Activated CD8-positive, alpha-beta T cell treated with anti-CD3 and anti-CD28 coated beads for 36 hours (primary cell): ENCODE measurements around the gene FAM47E. TPM values are rescaled to one million over a fixed set of nuclear protein-coding genes. Genes with fewer than 3 reads are reported as not detected.

ENCODE experiments used
- ATAC-seq: fragments of 200-7000 bp; cut with Tn5 transposase; one replicate; pipeline ENCODE4 v1.10.0; 2021; ENCODE audit warnings: mild to moderate bottlenecking, moderate library complexity
- CTCF ChIA-PET: fragments of 350-600 bp; sonication (Branson Sonifier 250); formaldehyde crosslinking; loops from one replicate; lab custom pipeline; 2021; ENCODE audit warnings: antibody characterized with exemption; lab: Charles Lee
- POLR2A ChIA-PET: fragments of 350-600 bp; sonication (Branson Sonifier 250); formaldehyde crosslinking; loops from one replicate; lab custom pipeline; 2021; ENCODE audit warnings: antibody characterized with exemption; lab: Charles Lee
- DNase-seq: peaks from one replicate; pipeline ENCODE4 v3.0.0-alpha.2; 2020
- H3K27ac Mint-ChIP-seq: one replicate; pipeline ENCODE4 v1.8.0; 2021; ENCODE audit warnings: mild to moderate bottlenecking, mixed read lengths
- H3K27me3 Mint-ChIP-seq: one replicate; pipeline ENCODE4 v1.8.0; 2021; ENCODE audit warnings: mixed read lengths
- H3K36me3 Mint-ChIP-seq: one replicate; pipeline ENCODE4 v1.8.0; 2021; ENCODE audit warnings: low read depth, mixed read lengths
- H3K4me1 Mint-ChIP-seq: one replicate; pipeline ENCODE4 v1.8.0; 2021; ENCODE audit warnings: low read depth, mixed read lengths
- H3K4me3 Mint-ChIP-seq: one replicate; pipeline ENCODE4 v1.8.0; 2021; ENCODE audit warnings: mild to moderate bottlenecking, moderate library complexity, mixed read lengths
- H3K9me3 Mint-ChIP-seq: one replicate; pipeline ENCODE4 v1.8.0; 2021; ENCODE audit warnings: mixed read lengths
- CTCF ChIP-seq: fragments of 200-600 bp; IDR thresholded peaks from one replicate; pipeline ENCODE4 v1.8.0; 2022; ENCODE audit warnings: antibody characterized with exemption, mild to moderate bottlenecking
- intact Hi-C: fragments of 100-400 bp; cut with micrococcal nuclease; formaldehyde crosslinking; loops from one replicate; pipeline ENCODE4 v1.10.0; 2022
- total RNA-seq, 2 experiments: library from RNA; stranded (reverse); gene quantifications; one replicate each; pipeline ENCODE4 v1.2.3, GENCODE V29; 2021

Gene FAM47E
- total RNA-seq, 2 experiments from 2014 or later: not detected

GRCh38 chr4:76301068-76301774 is 49.7 kb downstream of the FAM47E start:
- ChIA-PET CTCF (interaction anchor here (1.3 to 2.3 kb wide), 4 partner anchors 10 to 121 kb away, joined by 3 to 14 read pairs (median 8); no protein-coding TSS in a partner anchor), POLR2A (interaction anchor here (0.6 kb wide), 1 partner anchor 637 kb away, joined by 5 read pairs; no protein-coding TSS in a partner anchor)
- peaks cover 11% of the 10 kb centered on the region for H3K9me3 Mint-ChIP-seq
- TF ChIP-seq CTCF: no peak
- peak; percentile 60 for DNase-seq
- H3K27ac Mint-ChIP-seq: no peak overlapping the region
- intact Hi-C loops: no loop called here
- peaks cover 12% of the 10 kb centered on the region for H3K27me3 Mint-ChIP-seq
- peaks cover 1% of the 10 kb centered on the region for H3K36me3 Mint-ChIP-seq
- H3K4me3 Mint-ChIP-seq: no peak overlapping the region
- peak; percentile 82 for ATAC-seq
- peaks cover 36% of the 10 kb centered on the region for H3K4me1 Mint-ChIP-seq

- no peak for TF ChIP-seq CTCF
- Mint-ChIP-seq H3K4me1 (peaks cover 36% of the 10 kb centered on the region), H3K9me3 (peaks cover 11% of the 10 kb centered on the region), H3K4me3 (no peak overlapping the region), H3K36me3 (peaks cover 1% of the 10 kb centered on the region), H3K27ac (no peak overlapping the region), H3K27me3 (peaks cover 12% of the 10 kb centered on the region)
- intact Hi-C loops: no loop called here
- CTCF ChIA-PET: interaction anchor here (1.3 to 2.3 kb wide), 4 partner anchors 11 to 122 kb away, joined by 3 to 14 read pairs (median 8); no protein-coding TSS in a partner anchor
- DNase-seq (no peak), ATAC-seq (no peak)
- POLR2A ChIA-PET: no interaction called here
These were observed 50.2 kb downstream of the FAM47E start for GRCh38 chr4:76301775-76302162.

GRCh38 chr4:76302826-76303438 is 51.4 kb downstream of the FAM47E start:
- Mint-ChIP-seq H3K4me1 (peaks cover 36% of the 10 kb centered on the region), H3K4me3 (no peak overlapping the region)
- no peak for TF ChIP-seq CTCF

GRCh38 chr4:76305033-76305687 is 53.6 kb downstream of the FAM47E start:
- no peaks in the 10 kb centered on the region for H3K9me3 Mint-ChIP-seq
- POLR2A ChIA-PET: interaction anchor here (0.7 kb wide), 1 partner anchor 9 kb away, joined by 3 read pairs; no protein-coding TSS in a partner anchor
- ATAC-seq (peak; percentile 50), DNase-seq (peak; percentile 53)
- CTCF ChIA-PET: interaction anchor here (0.7 to 4.4 kb wide), 3 partner anchors 8 to 125 kb away, joined by 4 to 27 read pairs (median 5); no protein-coding TSS in a partner anchor
- peak overlapping the region; percentile 26 for H3K27ac Mint-ChIP-seq
- TF ChIP-seq CTCF: no peak
- intact Hi-C loops: no loop called here
- peak overlapping the region; percentile 71 for H3K4me3 Mint-ChIP-seq
- H3K36me3 Mint-ChIP-seq: no peaks in the 10 kb centered on the region
- H3K4me1 Mint-ChIP-seq: peaks cover 36% of the 10 kb centered on the region
- H3K27me3 Mint-ChIP-seq: peaks cover 16% of the 10 kb centered on the region

More at GRCh38 chr4:76302826-76303438, 51.4 kb downstream of the FAM47E start:
- Mint-ChIP-seq H3K27me3 (peaks cover 12% of the 10 kb centered on the region), H3K27ac (no peak overlapping the region), H3K9me3 (peaks cover 5% of the 10 kb centered on the region), H3K36me3 (peaks cover 1% of the 10 kb centered on the region)
- intact Hi-C loops: no loop called here
- DNase-seq: no peak
- ChIA-PET POLR2A (no interaction called here), CTCF (no interaction called here)
- no peak for ATAC-seq
